ENCODE data around the gene ZNF346.

DNA sequence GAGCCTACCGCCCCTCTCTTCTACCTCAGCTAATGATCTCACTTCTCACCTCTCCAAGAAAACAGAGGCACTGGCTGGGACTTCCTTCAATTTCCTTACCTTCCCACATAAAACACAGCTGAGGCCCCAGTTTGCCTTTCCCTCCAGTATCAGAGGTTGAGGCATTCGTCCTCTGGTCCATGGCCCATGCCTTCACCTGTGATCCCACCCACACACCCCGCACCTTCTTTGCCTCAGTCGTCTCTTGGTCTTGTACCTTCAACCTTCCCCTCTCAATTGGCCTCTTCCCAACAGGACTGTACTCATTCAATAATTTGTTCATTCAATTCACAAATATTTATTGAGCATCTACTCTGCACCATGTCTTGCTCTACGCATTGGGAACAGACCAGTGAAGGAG is 100.1 kb downstream of the ZNF346 start:
- TF ChIP-seq CTCF (IDR thresholded peaks at IDR 0.05 in 8 of 11, conservative IDR thresholded peaks at IDR 0.05 in 3 of 11) (no peak), POLR2A (IDR thresholded peaks at IDR 0.05) (no peak), POLR2AphosphoS5 (IDR thresholded peaks at IDR 0.05) (no peak)

Measured in spleen (tissue), 7 donors.